Measurements from ENCODE around the gene PIGU.

DNA sequence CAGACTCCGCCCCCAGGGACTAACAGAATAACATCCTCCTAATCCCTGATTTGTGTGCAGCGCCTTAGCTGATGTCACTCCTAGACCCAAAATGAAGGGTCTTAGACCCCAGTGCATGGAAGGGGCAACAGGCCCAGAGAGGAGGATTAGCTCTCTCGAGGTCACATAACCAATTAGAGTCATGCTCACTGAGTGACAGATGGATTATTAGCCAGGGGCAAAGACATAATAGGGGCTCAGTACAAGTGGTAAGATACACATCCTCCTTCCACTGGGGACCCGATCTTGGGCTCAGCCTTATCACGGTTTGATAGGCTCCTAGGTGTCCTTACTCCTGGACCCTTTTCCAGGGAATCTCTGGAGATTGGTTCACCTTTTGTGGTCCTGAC lies 28.1 kb upstream of the PIGU start:
- TF ChIP-seq CTCF (conservative IDR thresholded peaks at IDR 0.05; ENCODE audit: low read length) (no peak), EZH2phosphoT487 (IDR thresholded peaks at IDR 0.05; ENCODE audit: borderline replicate concordance, low read depth, low read length) (no peak)

Data from OCI-LY7 (cell line).